SK-N-SH (cell line): ENCODE measurements around the gene GMPPA. TPM values are rescaled to one million over a fixed set of nuclear protein-coding genes. Genes with fewer than 3 reads are reported as not detected.

ENCODE experiments used
- CTCF ChIA-PET: fragments of 300-600, 350-600 bp; formaldehyde crosslinking; extraction: SDS; loops from one replicate; lab custom pipeline; 2021; lab: Yijun Ruan, JAX
- POLR2A ChIA-PET: fragments of 350-600 bp; sonication (Branson Sonifier 250); formaldehyde crosslinking; extraction: SDS; loops from one replicate; lab custom pipeline; 2020; ENCODE audit warnings: antibody characterized with exemption, inconsistent platforms; lab: Yijun Ruan, JAX
- DNase-seq: peaks from one replicate; pipeline ENCODE4 v3.0.0; 2012
- H2AFZ ChIP-seq: fragments of 200-600 bp; sonication (generic); 2 replicates; pipeline ENCODE4 v1.8.1; 2016; ENCODE audit warnings: antibody characterized with exemption, mild to moderate bottlenecking, low read depth
- H3F3A ChIP-seq: fragments of 200-600 bp; sonication (generic); replicated peaks from 2 replicates; pipeline ENCODE3; 2016; ENCODE audit warnings: antibody characterized with exemption, mild to moderate bottlenecking; ENCODE audit not compliant: insufficient read depth
- H3K27ac ChIP-seq, 2 experiments: fragments of 200-500 bp in 1 of 2; fragments of 200-600 bp in 1 of 2; sonication (Bioruptor generic) in 1 of 2; sonication (generic), shearing (Covaris generic) in 1 of 2; 2 replicates each; pipeline versions ENCODE4 v1.5.1 to v1.6.1; 2014 to 2016; ENCODE audit warnings: low read depth in 2 of 2, inconsistent platforms in 1 of 2, low read length in 1 of 2, mild to moderate bottlenecking in 1 of 2, mixed read lengths in 1 of 2
- H3K27me3 ChIP-seq: fragments of 200-600 bp; sonication (generic), shearing (Covaris generic); 2 replicates; pipeline ENCODE4 v1.6.1; 2016; ENCODE audit warnings: mixed run types; ENCODE audit not compliant: insufficient read depth
- H3K36me3 ChIP-seq, 2 experiments: fragments of 200-500 bp in 1 of 2; fragments of 200-600 bp in 1 of 2; sonication (Bioruptor generic) in 1 of 2; sonication (generic) in 1 of 2; replicated peaks in 1 of 2; 2 replicates each; pipeline versions ENCODE3 to v1.5.1; 2014 to 2016; ENCODE audit warnings: low read length in 1 of 2, mild to moderate bottlenecking in 1 of 2; ENCODE audit not compliant: insufficient read depth in 2 of 2, control insufficient read depth in 1 of 2
- H3K4me1 ChIP-seq, 2 experiments: fragments of 200-500 bp in 1 of 2; fragments of 200-600 bp in 1 of 2; sonication (Bioruptor generic) in 1 of 2; sonication (generic), shearing (Covaris generic) in 1 of 2; 2 replicates each; pipeline versions ENCODE4 v1.5.1 to v1.6.1; 2014 to 2016; ENCODE audit warnings: low read depth in 1 of 2, low read length in 1 of 2, mixed run types in 1 of 2; ENCODE audit not compliant: insufficient read depth in 2 of 2, control insufficient read depth in 1 of 2
- H3K4me2 ChIP-seq: fragments of 200-600 bp; sonication (generic), shearing (Covaris generic); 2 replicates; pipeline ENCODE4 v1.6.1; 2017; ENCODE audit warnings: mixed run types
- H3K4me3 ChIP-seq, 2 experiments: fragments of 200-500 bp in 1 of 2; fragments of 200-600 bp in 1 of 2; sonication (Bioruptor generic) in 1 of 2; sonication (generic), shearing (Covaris generic) in 1 of 2; 2 replicates each; pipeline versions ENCODE4 v1.5.1 to v1.8.1; 2014 to 2016; ENCODE audit warnings: low read depth in 2 of 2, inconsistent platforms in 1 of 2, low read length in 1 of 2, mild to moderate bottlenecking in 1 of 2, mixed read lengths in 1 of 2, moderate library complexity in 1 of 2
- H3K79me2 ChIP-seq: fragments of 200-600 bp; sonication (generic); 2 replicates; pipeline ENCODE4 v1.8.1; 2017; ENCODE audit warnings: mild to moderate bottlenecking; ENCODE audit not compliant: insufficient read depth
- H3K9ac ChIP-seq: fragments of 200-600 bp; sonication (generic); 2 replicates; pipeline ENCODE4 v1.6.1; 2017; ENCODE audit warnings: mixed run types
- H3K9me2 ChIP-seq: fragments of 200-600 bp; sonication (generic); 2 replicates; pipeline ENCODE4 v1.6.1; 2017; ENCODE audit warnings: mixed run types
- H3K9me3 ChIP-seq: fragments of 200-600 bp; sonication (generic); 2 replicates; pipeline ENCODE4 v1.6.1; 2017; ENCODE audit warnings: mixed run types, mild to moderate bottlenecking, moderate library complexity
- H4K20me1 ChIP-seq: fragments of 200-600 bp; sonication (generic); 2 replicates; pipeline ENCODE4 v1.6.1; 2017; ENCODE audit warnings: mild to moderate bottlenecking, mixed run types; ENCODE audit not compliant: insufficient read depth
- EP300 ChIP-seq, 2 experiments: IDR thresholded peaks; 2 replicates each; pipeline versions ENCODE4 v1.4.0 to v1.6.1; 2012; ENCODE audit warnings: borderline replicate concordance in 1 of 2, low read depth in 1 of 2, low read length in 1 of 2
- GATA2 ChIP-seq: sonication (generic); formaldehyde crosslinking; IDR thresholded peaks from 2 replicates; pipeline ENCODE4 v1.5.0; 2020; ENCODE audit warnings: mild to moderate bottlenecking, missing genetic modification reagents
- NFIC ChIP-seq: IDR thresholded peaks from 2 replicates; pipeline ENCODE4 v1.4.0; 2012; ENCODE audit warnings: borderline replicate concordance
- RFX5 ChIP-seq: IDR thresholded peaks from 2 replicates; pipeline ENCODE4 v1.6.1; 2012; ENCODE audit warnings: mild to moderate bottlenecking, improper control_type of control experiment, low read length
- TAF1 ChIP-seq: IDR thresholded peaks from 2 replicates; pipeline ENCODE4 v1.6.1; 2012; ENCODE audit warnings: low read depth, mild to moderate bottlenecking, low read length, moderate library complexity, borderline replicate concordance
- WGBS: methylation state at CpG from one replicate; pipeline ENCODE4 v1.1.6; 2017; ENCODE audit warnings: low lambda C conversion rate; 5-methylcytosine and 5-hydroxymethylcytosine counted together
- polyA plus RNA-seq, 3 experiments: library from polyadenylated mRNA; depleted of rRNA; stranded (reverse); fragments of >200 nt; gene quantifications; 2 replicates each; pipeline ENCODE4 v1.2.3, GENCODE V29; 2012
- TF ChIP-seq, protein P1 (sequence below): IDR thresholded peaks from 2 replicates; pipeline ENCODE4 v1.4.0; 2012; ENCODE audit warnings: low read depth, borderline replicate concordance

Gene GMPPA
- polyA plus RNA-seq, 1 of the 3 experiments (the other 2 are of a cell fraction), result 61.3 TPM

DNA sequence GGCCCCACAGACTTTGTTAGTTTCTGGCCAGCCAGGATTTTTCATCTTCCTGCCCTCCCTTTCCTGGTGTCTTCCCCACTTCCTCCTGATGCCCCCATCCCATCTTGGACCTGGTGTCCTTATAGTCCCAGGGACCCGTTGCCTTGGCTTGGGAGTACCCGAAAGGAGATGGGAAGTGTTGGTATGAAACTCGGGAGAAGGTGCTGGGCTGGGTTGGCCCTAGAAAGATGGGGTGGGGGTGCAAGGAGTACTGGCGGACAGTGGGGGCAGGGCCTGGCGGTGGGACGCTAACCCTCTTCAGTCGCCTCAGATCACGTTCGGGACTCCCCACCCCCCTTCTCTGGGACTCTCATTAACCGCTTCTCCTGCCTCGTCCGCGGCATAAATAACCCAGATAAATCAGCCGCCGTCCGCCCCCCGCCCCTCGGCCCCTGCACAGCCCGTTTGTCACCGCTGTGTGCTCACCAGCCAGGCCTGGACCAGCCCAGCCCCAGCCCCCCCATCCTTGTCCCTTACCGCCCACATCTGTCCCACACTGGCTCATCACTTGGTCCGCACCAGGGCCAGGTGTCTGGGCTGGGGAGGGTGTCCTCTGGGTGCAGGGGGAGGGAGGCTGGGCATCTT lies 11.9 kb downstream of the GMPPA start:
- Histone ChIP-seq H3K9me3 (no peaks in the 10 kb centered on the region), H3K4me1 (peaks cover 3 to 99% of the 10 kb centered on the region in 2 experiments; a peak in 2 of 4 replicates), H3K36me3 (peaks cover 0 to 9% of the 10 kb centered on the region in 2 experiments), H4K20me1 (no peaks in the 10 kb centered on the region), H3K27me3 (peaks cover 26% of the 10 kb centered on the region), H3K27ac (peak overlapping the region in 1 of 2 experiments; percentile 96; a peak in 2 of 4 replicates), H3K79me2 (no peaks in the 10 kb centered on the region), H3K4me3 (peak overlapping the region in 1 of 2 experiments; percentile 46; a peak in 1 of 4 replicates), H3K9ac (no peak overlapping the region), H3K4me2 (peak overlapping the region; percentile 70; the same call in 1 of the 2 replicates), H2AFZ (no peak overlapping the region), H3K9me2 (no peaks in the 10 kb centered on the region), H3F3A (no peaks in the 10 kb centered on the region)
- no peak for DNase-seq
- 66% methylated on average over 19 of the region's 22 CpGs for WGBS
- TF ChIP-seq, protein P1, sequence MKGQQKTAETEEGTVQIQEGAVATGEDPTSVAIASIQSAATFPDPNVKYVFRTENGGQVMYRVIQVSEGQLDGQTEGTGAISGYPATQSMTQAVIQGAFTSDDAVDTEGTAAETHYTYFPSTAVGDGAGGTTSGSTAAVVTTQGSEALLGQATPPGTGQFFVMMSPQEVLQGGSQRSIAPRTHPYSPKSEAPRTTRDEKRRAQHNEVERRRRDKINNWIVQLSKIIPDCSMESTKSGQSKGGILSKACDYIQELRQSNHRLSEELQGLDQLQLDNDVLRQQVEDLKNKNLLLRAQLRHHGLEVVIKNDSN, result no peak
- POLR2A ChIA-PET, result interaction anchor here (0.8 to 13.5 kb wide), 11 partner anchors 9 to 106 kb away, joined by 3 to 210 read pairs (median 8); partner anchors contain the start of genes GMPPA and OBSL1
- CTCF ChIA-PET, result interaction anchor here (0.6 to 62.1 kb wide), 10 partner anchors 4 to 752 kb away, joined by 3 to 2824 read pairs (median 7); partner anchors contain the start of genes ASIC4, CHPF, GMPPA and TMEM198

DNA sequence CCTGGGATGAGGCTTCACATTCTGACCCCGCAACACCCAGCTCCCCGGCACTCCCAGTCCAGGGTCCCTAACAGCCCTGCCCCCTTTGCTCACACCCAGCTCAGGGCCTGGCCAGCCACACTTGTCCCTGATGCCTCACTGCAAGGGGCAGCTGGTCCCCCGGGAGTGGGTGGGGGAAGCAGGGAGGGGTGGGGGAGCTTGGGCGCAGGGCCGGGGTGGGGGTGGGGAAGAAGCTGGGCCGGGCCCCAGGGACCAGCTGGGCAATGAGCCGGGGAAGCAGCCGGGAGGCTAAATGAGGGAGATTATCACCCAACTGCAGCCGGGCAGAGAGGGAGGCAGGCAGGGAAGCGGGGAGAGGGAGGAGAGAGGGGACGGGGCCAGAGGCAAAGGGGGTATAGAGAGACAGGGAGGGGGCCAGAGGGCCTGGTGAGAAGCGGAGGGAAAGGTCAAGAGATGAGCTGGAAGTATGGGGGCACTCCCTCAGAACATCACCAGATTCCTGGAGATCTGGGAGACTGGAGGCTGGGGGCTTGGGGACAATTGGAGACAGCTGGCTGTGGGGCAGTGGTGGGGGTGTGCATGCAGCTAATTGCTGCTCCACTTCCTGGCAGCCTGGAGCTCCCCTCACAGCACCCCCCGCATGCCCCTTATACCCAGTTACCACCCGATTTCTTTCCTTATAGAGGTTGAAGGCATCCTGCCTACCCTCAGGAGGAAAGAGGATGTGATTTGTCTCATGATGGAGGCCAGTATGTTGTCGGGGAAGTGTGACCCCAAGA lies 13.0 kb downstream of the GMPPA start:
- peaks cover 26% of the 10 kb centered on the region for H3K27me3 ChIP-seq
- H3K9me2 ChIP-seq, result no peaks in the 10 kb centered on the region
- H3K4me1 ChIP-seq, result peaks cover 3 to 99% of the 10 kb centered on the region in 2 experiments; a peak in 2 of 4 replicates
- no peak overlapping the region for H3K9ac ChIP-seq
- 45% methylated on average over 15 of the region's 15 CpGs for WGBS
- DNase-seq, result peak; percentile 75
- peak overlapping the region in 1 of 2 experiments; percentile 96; a peak in 2 of 4 replicates for H3K27ac ChIP-seq
- peaks cover 0 to under 1% of the 10 kb centered on the region in 2 experiments for H3K36me3 ChIP-seq
- no peaks in the 10 kb centered on the region for H3F3A ChIP-seq
- no peak overlapping the region for H3K4me2 ChIP-seq
- H3K79me2 ChIP-seq, result no peaks in the 10 kb centered on the region
- no peak overlapping the region for H3K4me3 ChIP-seq
- H2AFZ ChIP-seq, result no peak overlapping the region
- no peaks in the 10 kb centered on the region for H3K9me3 ChIP-seq
- H4K20me1 ChIP-seq, result no peaks in the 10 kb centered on the region
- POLR2A ChIA-PET, result interaction anchor here (0.9 to 13.5 kb wide), 7 partner anchors 9 to 52 kb away, joined by 3 to 210 read pairs (median 6); partner anchors contain the start of gene GMPPA
- TF ChIP-seq NFIC (no peak), TAF1 (no peak), GATA2 (CRISPR knock-in tag) (peak; percentile 49; the same call in 1 of the 2 replicates), EP300 (IDR thresholded peaks at IDR 0.05; ENCODE audit: borderline replicate concordance in 1 of 2, low read depth in 1 of 2, low read length in 1 of 2) (peak in 1 of 2 experiments; percentile 61; a peak in 2 of 4 replicates), RFX5 (no peak)
- TF ChIP-seq, protein P1, result no peak
- TF ChIP-seq, all 33 proteins: peak for 2
- CTCF ChIA-PET, result interaction anchor here (0.6 to 62.1 kb wide), 8 partner anchors 3 to 352 kb away, joined by 3 to 2824 read pairs (median 4); partner anchors contain the start of genes ASIC4, CHPF, GMPPA and TMEM198
